Spleen (tissue), 11 donors: ENCODE measurements around the gene RHBDD1. TPM values are rescaled to one million over a fixed set of nuclear protein-coding genes. Genes with fewer than 3 reads are reported as not detected.

Experiments used
- DNase-seq: peaks from one replicate; pipeline ENCODE4 v3.0.0-alpha.2; 2020
- H3K27ac ChIP-seq, 8 donors: fragments of 200-600 bp; sonication (generic) in 7 of 8; 1 replicate in 4 of 8; 2 replicates in 4 of 8; pipeline versions ENCODE4 v1.5.0 to v1.8.0; 2016 to 2021; ENCODE audit warnings: inconsistent platforms in 4 of 8, mild to moderate bottlenecking in 4 of 8, moderate library complexity in 1 of 8
- H3K27me3 ChIP-seq, 7 donors: fragments of 200-600 bp; sonication (generic) in 6 of 7; replicated peaks in 1 of 7; 1 replicate in 4 of 7; 2 replicates in 3 of 7; pipeline versions ENCODE4 v1.5.0 to v1.8.0; 2016 to 2021; ENCODE audit warnings: inconsistent platforms in 3 of 7, mild to moderate bottlenecking in 1 of 7
- H3K36me3 ChIP-seq, 6 donors: fragments of 200-600 bp; sonication (generic) in 5 of 6; 1 replicate in 4 of 6; 2 replicates in 2 of 6; pipeline versions ENCODE4 v1.5.0 to v1.8.0; 2016 to 2021; ENCODE audit warnings: inconsistent platforms in 2 of 6
- H3K4me1 ChIP-seq, 6 donors: fragments of 200-600 bp; sonication (generic) in 5 of 6; 1 replicate in 3 of 6; 2 replicates in 3 of 6; pipeline versions ENCODE4 v1.5.0 to v1.8.0; 2016 to 2021; ENCODE audit warnings: inconsistent platforms in 3 of 6
- H3K4me3 ChIP-seq, 8 donors: fragments of 200-600 bp; sonication (generic) in 7 of 8; 1 replicate in 4 of 8; 2 replicates in 4 of 8; pipeline versions ENCODE4 v1.5.0 to v1.8.0; 2016 to 2021; ENCODE audit warnings: inconsistent platforms in 4 of 8, mild to moderate bottlenecking in 4 of 8, moderate library complexity in 2 of 8
- H3K9me3 ChIP-seq, 8 donors: fragments of 200-600 bp; sonication (generic) in 7 of 8; 1 replicate in 4 of 8; 2 replicates in 4 of 8; pipeline versions ENCODE4 v1.5.0 to v1.8.0; 2016 to 2021; ENCODE audit warnings: inconsistent platforms in 4 of 8
- CTCF ChIP-seq, 11 experiments: fragments of 200-600 bp in 7 of 11; fragments of 450-650 bp in 4 of 11; sonication (generic) in 4 of 11; IDR thresholded peaks in 8 of 11; conservative IDR thresholded peaks in 3 of 11; 1 replicate in 7 of 11; 2 replicates in 4 of 11; pipeline versions ENCODE4 v1.4.0 to v1.8.0; 2016 to 2021; ENCODE audit warnings: antibody characterized with exemption in 11 of 11, inconsistent platforms in 4 of 11, mild to moderate bottlenecking in 1 of 11
- POLR2A ChIP-seq, 3 donors: fragments of 450-650 bp; IDR thresholded peaks; one replicate each; pipeline ENCODE4 v1.5.1; 2017; ENCODE audit warnings: antibody characterized with exemption in 3 of 3, mild to moderate bottlenecking in 1 of 3
- POLR2AphosphoS5 ChIP-seq, 3 donors: sonication (generic); formaldehyde crosslinking; IDR thresholded peaks; one replicate each; pipeline ENCODE4 v1.5.1; 2017; ENCODE audit warnings: antibody characterized with exemption in 3 of 3
- WGBS, 5 donors: extraction: QIAGEN DNeasy Blood & Tissue Kit in 3 of 5; methylation state at CpG; one replicate each; pipeline versions ENCODE4 v1.1.5 to v1.1.7; 2013 to 2018; 5-methylcytosine and 5-hydroxymethylcytosine counted together
- intact Hi-C: fragments of 100-400 bp; cut with DNase I; formaldehyde crosslinking; loops from one replicate; pipeline ENCODE4 v1.15.0; 2023; ENCODE audit warnings: low total_unique reads
- polyA plus RNA-seq, 3 donors: library from polyadenylated mRNA; stranded (reverse); fragments of 200-250 nt; gene quantifications; one replicate each; pipeline ENCODE4 v1.2.1, GENCODE V29; 2013
- total RNA-seq, 7 donors: library from RNA; depleted of rRNA in 3 of 7; stranded (reverse); fragments of >200 nt in 3 of 7; fragmentation: NEBNext Ultra II Directional in 4 of 7; extraction: Animal tissue kit (Norgen Biotek cat#: 25700) in 4 of 7; gene quantifications; one replicate each; pipeline versions ENCODE4 v1.1.0 to v1.2.1, GENCODE V29; 2016 to 2021
- donor health status: healthy with polysubstance abuse.
- donor health status: DM: no; HTN: no; CAD: no; lungs with moderate emphysema.
- donor health status: DM: no; HTN: no; CAD: no.
- donor health status: Bipolar disorder and iron deficiency.
- donor health status: healthy.
- donor health status: DM: no; HTN: no; CAD: no.
- donor health status: DM: yes; HTN: yes; CAD: no.

Gene RHBDD1
- total and polyA plus RNA-seq, 10 donors, result 6.1 to 67.5 (median 32.8) TPM

DNA sequence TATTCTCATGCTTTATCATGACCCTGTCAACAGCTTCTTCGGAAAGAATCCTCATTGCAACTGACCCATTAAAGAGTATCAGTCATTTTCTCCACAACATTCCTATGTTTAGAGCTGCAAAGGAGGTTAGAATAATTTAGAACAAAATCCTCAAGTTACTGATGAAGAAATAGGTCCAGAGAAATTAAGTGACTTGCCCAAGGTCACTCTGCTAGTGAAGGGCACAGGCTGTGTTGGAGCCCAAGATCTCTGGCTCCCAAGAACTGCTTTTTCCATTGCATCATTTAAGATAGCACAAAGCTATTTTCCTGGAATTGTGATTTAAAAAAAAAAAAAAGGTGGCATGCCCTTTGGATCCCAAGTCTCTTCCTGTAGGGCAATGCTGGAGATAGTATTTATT, 45.8 kb upstream of the RHBDD1 start:
- Histone ChIP-seq H3K4me1 (peaks cover 4 to 51% (median 29%) of the 10 kb centered on the region in 6 donors), H3K36me3 (no peaks in the 10 kb centered on the region), H3K9me3 (no peaks in the 10 kb centered on the region), H3K27ac (peak overlapping the region in 6 of 8 donors; percentile 32 to 94 (median 92)), H3K27me3 (no peaks in the 10 kb centered on the region), H3K4me3 (no peak overlapping the region)
- intact Hi-C loops, result no loop called here
- WGBS, 5 donors, result 74 to 88% (median 81%) methylated on average over 1 of the region's 1 CpG
- no peak for DNase-seq
- TF ChIP-seq POLR2A (IDR thresholded peaks at IDR 0.05) (no peak), POLR2AphosphoS5 (IDR thresholded peaks at IDR 0.05) (peak in 1 of 3 donors; percentile 27)

DNA sequence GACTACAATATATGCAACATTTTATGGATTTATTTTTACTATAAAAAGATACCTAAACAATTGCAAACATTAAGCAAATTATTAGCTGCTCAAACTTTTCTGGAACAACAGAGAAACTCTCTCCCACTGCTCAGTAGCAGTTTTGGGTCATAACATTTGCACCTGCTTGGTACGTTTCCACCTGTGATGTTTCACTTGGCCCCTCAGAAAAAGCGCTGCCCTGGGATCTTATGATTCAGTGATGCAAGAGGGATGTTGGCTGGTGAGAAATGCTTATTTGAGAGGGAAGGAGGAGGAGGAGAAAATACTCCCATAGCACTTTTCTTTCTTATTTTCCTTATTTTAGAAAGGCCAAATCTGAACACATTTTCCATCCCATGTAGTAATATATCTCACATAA, 45.4 kb upstream of the RHBDD1 start:
- peaks cover 4 to 55% (median 31%) of the 10 kb centered on the region in 6 donors for H3K4me1 ChIP-seq
- WGBS, 5 donors, result 83 to 96% (median 93%) methylated on average over 2 of the region's 2 CpGs
- intact Hi-C loops, result no loop called here

DNA sequence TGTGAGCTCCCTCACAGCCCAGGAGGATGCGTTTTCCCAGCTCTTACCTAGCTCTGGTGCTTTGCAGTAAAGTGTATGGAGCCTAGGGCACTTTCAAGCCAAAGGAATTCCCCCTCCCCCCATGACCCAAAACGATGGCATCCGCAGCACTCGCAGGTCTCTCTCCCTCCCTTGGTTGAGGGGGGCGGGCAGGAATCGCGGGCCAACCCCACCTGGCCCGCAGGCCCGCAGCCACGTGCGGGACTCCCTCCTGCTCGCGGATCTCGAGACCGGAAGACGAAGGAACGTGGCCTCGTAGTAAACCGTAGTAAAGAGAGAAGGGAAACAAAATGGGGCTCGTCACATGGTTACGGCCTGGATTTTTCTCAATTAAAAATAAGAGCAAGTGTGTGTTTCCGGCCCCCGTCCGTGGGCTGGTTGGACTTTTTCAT, 44.8 kb upstream of the RHBDD1 start:
- Histone ChIP-seq H3K27ac (peak overlapping the region; percentile 85 to 94 (median 89)), H3K36me3 (no peaks in the 10 kb centered on the region), H3K4me1 (peaks cover 4 to 62% (median 33%) of the 10 kb centered on the region in 6 donors), H3K27me3 (no peaks in the 10 kb centered on the region), H3K4me3 (peak overlapping the region; percentile 43 to 86 (median 54)), H3K9me3 (no peaks in the 10 kb centered on the region)
- TF ChIP-seq CTCF (IDR thresholded peaks at IDR 0.05 in 8 of 11, conservative IDR thresholded peaks at IDR 0.05 in 3 of 11) (no peak), POLR2AphosphoS5 (IDR thresholded peaks at IDR 0.05) (no peak), POLR2A (IDR thresholded peaks at IDR 0.05) (no peak)
- DNase-seq, result no peak
- intact Hi-C loops, result no loop called here
- 2 to 3% (median 3%) methylated on average over 18 to 24 of the region's 24 CpGs for WGBS, 5 donors

More for the DNA sequence above, 45.4 kb upstream of the RHBDD1 start:
- Histone ChIP-seq H3K27me3 (no peaks in the 10 kb centered on the region), H3K36me3 (no peaks in the 10 kb centered on the region), H3K4me3 (peak overlapping the region in 2 of 8 donors; percentile 65 to 86), H3K27ac (peak overlapping the region; percentile 85 to 94 (median 89)), H3K9me3 (no peaks in the 10 kb centered on the region)
- TF ChIP-seq POLR2AphosphoS5 (IDR thresholded peaks at IDR 0.05) (no peak), POLR2A (IDR thresholded peaks at IDR 0.05) (no peak), CTCF (IDR thresholded peaks at IDR 0.05 in 8 of 11, conservative IDR thresholded peaks at IDR 0.05 in 3 of 11) (no peak)
- DNase-seq, result no peak

DNA sequence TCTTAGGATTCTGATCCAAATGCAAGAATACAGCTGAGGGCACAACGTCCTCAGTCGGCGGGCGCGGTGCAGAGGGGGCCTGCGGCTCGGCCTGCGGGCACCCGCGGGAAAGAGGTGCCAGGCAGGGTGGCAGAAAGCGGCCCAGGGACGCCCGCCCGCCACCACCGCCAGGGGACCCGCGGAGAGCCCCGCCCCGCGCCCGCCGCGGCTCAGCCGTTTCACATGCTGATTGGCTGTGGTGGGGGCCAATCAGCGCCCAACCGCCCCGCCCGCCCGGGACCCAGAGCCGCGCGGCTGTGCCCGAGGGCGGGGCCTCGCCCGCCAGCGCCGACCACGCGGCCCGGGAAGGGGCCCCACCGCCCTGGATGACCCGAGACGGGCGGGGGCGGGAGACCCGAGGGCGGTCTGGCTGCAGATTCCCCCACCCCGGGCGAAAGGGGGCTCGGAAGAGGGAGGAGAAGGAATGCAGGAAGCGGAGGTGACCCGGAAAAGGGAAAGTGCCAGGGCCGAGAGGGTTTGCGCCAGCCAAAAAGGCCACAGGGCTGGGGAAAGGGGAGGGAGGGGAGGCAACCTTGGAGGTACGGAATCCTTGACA, 44.3 kb upstream of the RHBDD1 start:
- intact Hi-C loops, result no loop called here
- Histone ChIP-seq H3K36me3 (no peaks in the 10 kb centered on the region), H3K9me3 (no peaks in the 10 kb centered on the region), H3K4me3 (peak overlapping the region; percentile 43 to 86 (median 54)), H3K27ac (peak overlapping the region; percentile 85 to 94 (median 89)), H3K4me1 (peaks cover 4 to 67% (median 36%) of the 10 kb centered on the region in 6 donors), H3K27me3 (peaks cover 0 to 3% (median 0%) of the 10 kb centered on the region in 7 donors)
- DNase-seq, result peak; percentile 97
- TF ChIP-seq CTCF (IDR thresholded peaks at IDR 0.05 in 8 of 11, conservative IDR thresholded peaks at IDR 0.05 in 3 of 11) (peak; percentile 32 to 75 (median 60)), POLR2AphosphoS5 (IDR thresholded peaks at IDR 0.05) (peak; percentile 80 to 88 (median 87)), POLR2A (IDR thresholded peaks at IDR 0.05) (peak in 2 of 3 donors; percentile 30 to 40)
- WGBS, 5 donors, result 0 to 1% (median 0%) methylated on average over 27 to 56 of the region's 56 CpGs
